Breast epithelium (tissue), 4 donors: ENCODE data around the gene TNFRSF11A. TPM values are rescaled to one million over a fixed set of nuclear protein-coding genes. Genes with fewer than 3 reads are reported as not detected.

Source experiments
- DNase-seq, 2 donors: peaks; one replicate each; pipeline ENCODE4 v3.0.0-alpha.2; 2019; ENCODE audit warnings: low spot score in 2 of 2
- H3K27ac ChIP-seq, 2 donors: fragments of 200-600 bp; sonication (generic) in 1 of 2; one replicate each; pipeline ENCODE4 v1.5.1; 2016 to 2019; ENCODE audit warnings: mild to moderate bottlenecking in 1 of 2
- H3K27me3 ChIP-seq, 2 donors: fragments of 200-600 bp; sonication (generic) in 1 of 2; one replicate each; pipeline versions ENCODE4 v1.5.1 to v1.6.0; 2017 to 2019; ENCODE audit warnings: control low read depth in 1 of 2, mild to moderate bottlenecking in 1 of 2
- H3K36me3 ChIP-seq: fragments of 200-600 bp; one replicate; pipeline ENCODE4 v1.5.1; 2019
- H3K4me1 ChIP-seq, 2 donors: fragments of 200-600 bp; sonication (generic); one replicate each; pipeline ENCODE4 v1.5.1; 2016 to 2019; ENCODE audit warnings: control low read depth in 1 of 2
- H3K4me3 ChIP-seq, 3 donors: fragments of 200-600 bp; sonication (generic); 1 replicate in 2 of 3; 2 replicates in 1 of 3; pipeline ENCODE4 v1.5.1; 2016 to 2019; ENCODE audit warnings: mild to moderate bottlenecking in 3 of 3, moderate library complexity in 2 of 3
- H3K9me3 ChIP-seq, 2 donors: fragments of 200-600 bp; sonication (generic) in 1 of 2; one replicate each; pipeline ENCODE4 v1.5.1; 2016 to 2019; ENCODE audit warnings: control low read depth in 1 of 2
- POLR2A ChIP-seq: fragments of 450-650 bp; IDR thresholded peaks from one replicate; pipeline ENCODE4 v1.6.1; 2016; ENCODE audit warnings: antibody characterized with exemption, mild to moderate bottlenecking, moderate library complexity
- POLR2AphosphoS5 ChIP-seq, 3 donors: sonication (generic); formaldehyde crosslinking; IDR thresholded peaks; one replicate each; pipeline ENCODE4 v1.6.1; 2017; ENCODE audit warnings: antibody characterized with exemption in 3 of 3
- intact Hi-C: fragments of 100-400 bp; cut with DNase I; formaldehyde crosslinking; loops from one replicate; pipeline ENCODE4 v1.15.1; 2023; ENCODE audit warnings: low total_unique reads
- total RNA-seq, 3 donors: library from RNA; depleted of rRNA; stranded (reverse); fragments of >200 nt; gene quantifications; one replicate each; pipeline ENCODE4 v1.1.0, GENCODE V29; 2016
- TF ChIP-seq, protein P1 (sequence below), 3 donors: fragments of 450-650 bp; IDR thresholded peaks; one replicate each; pipeline ENCODE4 v1.5.1; 2016 to 2017; ENCODE audit warnings: antibody characterized with exemption in 3 of 3, mild to moderate bottlenecking in 3 of 3, moderate library complexity in 3 of 3

TNFRSF11A gene
- total RNA-seq, 3 donors from 2014 or later, result 4.2 to 6.4 (median 4.6) TPM

DNA sequence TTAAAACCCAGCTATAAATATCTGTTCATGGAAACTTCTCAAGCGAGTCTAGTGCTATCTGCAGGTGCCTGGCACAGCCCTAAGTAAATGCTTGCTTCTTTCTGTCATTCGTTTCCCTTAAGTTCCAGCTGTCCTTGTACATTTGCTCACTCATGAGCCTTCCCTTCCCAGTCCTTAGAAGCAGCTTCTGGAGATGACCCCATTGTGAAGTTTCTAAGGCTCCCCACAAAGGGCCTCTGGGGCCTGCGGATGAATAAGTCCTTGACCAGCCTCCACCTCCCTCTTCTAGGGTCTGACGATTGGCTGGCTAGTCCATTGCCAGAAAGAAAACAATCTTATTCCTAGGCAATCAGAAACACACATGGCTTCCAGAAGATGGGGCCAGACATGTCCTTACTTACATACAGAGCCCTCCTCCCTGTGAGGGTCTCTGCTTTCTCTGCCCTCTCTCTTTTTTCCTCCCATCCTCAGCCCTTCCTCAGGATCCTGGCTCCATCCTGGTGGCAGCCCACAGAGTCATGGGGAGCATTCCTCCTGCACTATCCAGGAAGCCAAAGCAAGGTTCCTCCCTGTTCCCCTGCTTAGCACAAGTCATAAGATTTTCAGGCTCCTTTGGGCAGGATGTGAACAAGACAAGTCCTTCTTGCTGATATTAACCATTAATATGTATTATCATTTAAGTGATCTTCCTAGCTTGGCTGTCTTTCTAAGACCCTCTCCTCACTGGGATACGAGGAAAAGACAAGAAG, 87.3 kb downstream of the TNFRSF11A start:
- intact Hi-C loops, result no loop called here
- Histone ChIP-seq H3K27ac (no peak overlapping the region), H3K36me3 (no peaks in the 10 kb centered on the region), H3K4me1 (no peaks in the 10 kb centered on the region), H3K9me3 (no peaks in the 10 kb centered on the region), H3K27me3 (no peaks in the 10 kb centered on the region), H3K4me3 (no peak overlapping the region)
- DNase-seq, result no peak
- TF ChIP-seq POLR2A, result no peak
- no peak for TF ChIP-seq POLR2AphosphoS5 (IDR thresholded peaks at IDR 0.05)
- TF ChIP-seq, protein P1, sequence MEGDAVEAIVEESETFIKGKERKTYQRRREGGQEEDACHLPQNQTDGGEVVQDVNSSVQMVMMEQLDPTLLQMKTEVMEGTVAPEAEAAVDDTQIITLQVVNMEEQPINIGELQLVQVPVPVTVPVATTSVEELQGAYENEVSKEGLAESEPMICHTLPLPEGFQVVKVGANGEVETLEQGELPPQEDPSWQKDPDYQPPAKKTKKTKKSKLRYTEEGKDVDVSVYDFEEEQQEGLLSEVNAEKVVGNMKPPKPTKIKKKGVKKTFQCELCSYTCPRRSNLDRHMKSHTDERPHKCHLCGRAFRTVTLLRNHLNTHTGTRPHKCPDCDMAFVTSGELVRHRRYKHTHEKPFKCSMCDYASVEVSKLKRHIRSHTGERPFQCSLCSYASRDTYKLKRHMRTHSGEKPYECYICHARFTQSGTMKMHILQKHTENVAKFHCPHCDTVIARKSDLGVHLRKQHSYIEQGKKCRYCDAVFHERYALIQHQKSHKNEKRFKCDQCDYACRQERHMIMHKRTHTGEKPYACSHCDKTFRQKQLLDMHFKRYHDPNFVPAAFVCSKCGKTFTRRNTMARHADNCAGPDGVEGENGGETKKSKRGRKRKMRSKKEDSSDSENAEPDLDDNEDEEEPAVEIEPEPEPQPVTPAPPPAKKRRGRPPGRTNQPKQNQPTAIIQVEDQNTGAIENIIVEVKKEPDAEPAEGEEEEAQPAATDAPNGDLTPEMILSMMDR (IDR thresholded peaks at IDR 0.05), result no peak

DNA sequence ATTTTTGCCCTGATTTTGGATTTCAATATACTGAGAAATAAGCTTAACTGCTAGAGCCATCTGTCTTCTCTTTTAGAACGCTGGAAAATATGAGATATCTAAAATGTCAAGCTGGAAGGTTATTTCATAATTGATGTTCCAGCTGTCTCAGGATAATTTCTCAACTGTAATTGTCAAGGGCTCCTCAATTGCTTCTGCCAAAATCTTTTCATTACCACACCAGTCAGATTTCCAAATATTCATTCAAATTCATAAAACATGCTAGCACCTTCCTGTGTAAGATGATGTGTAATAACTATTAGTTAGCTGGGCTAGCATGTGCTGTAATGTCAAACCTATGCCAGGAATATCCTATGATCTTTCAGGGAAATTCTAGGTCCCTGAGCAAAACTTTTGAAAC, 88.1 kb downstream of the TNFRSF11A start:
- no peak overlapping the region for H3K27ac ChIP-seq
- H3K9me3 ChIP-seq, result no peaks in the 10 kb centered on the region
- TF ChIP-seq POLR2A (no peak), POLR2AphosphoS5 (IDR thresholded peaks at IDR 0.05) (no peak)
- TF ChIP-seq, protein P1 (IDR thresholded peaks at IDR 0.05), result no peak
- intact Hi-C loops, result no loop called here
- no peak overlapping the region for H3K4me3 ChIP-seq
- no peaks in the 10 kb centered on the region for H3K4me1 ChIP-seq
- H3K36me3 ChIP-seq, result no peaks in the 10 kb centered on the region
- no peaks in the 10 kb centered on the region for H3K27me3 ChIP-seq
- no peak for DNase-seq

- TF ChIP-seq POLR2A (no peak), POLR2AphosphoS5 (IDR thresholded peaks at IDR 0.05) (no peak)
- TF ChIP-seq, protein P1 (IDR thresholded peaks at IDR 0.05), result no peak
- no peaks in the 10 kb centered on the region for H3K4me1 ChIP-seq
- H3K27ac ChIP-seq, result no peak overlapping the region
- no peaks in the 10 kb centered on the region for H3K36me3 ChIP-seq
- H3K9me3 ChIP-seq, result no peaks in the 10 kb centered on the region
- intact Hi-C loops, result no loop called here
- no peaks in the 10 kb centered on the region for H3K27me3 ChIP-seq
- H3K4me3 ChIP-seq, result no peak overlapping the region
- no peak for DNase-seq
Observed at GRCh38 chr18:62418258-62418657, 93.1 kb downstream of the TNFRSF11A start.

- Histone ChIP-seq H3K9me3 (no peaks in the 10 kb centered on the region), H3K36me3 (no peaks in the 10 kb centered on the region), H3K4me1 (peaks cover 0 to 3% of the 10 kb centered on the region in 2 donors), H3K27me3 (no peaks in the 10 kb centered on the region), H3K27ac (peak overlapping the region; percentile 68 to 85), H3K4me3 (peak overlapping the region in 2 of 3 donors; percentile 26 to 37)
- no peak for DNase-seq
- TF ChIP-seq, protein P1 (IDR thresholded peaks at IDR 0.05), result no peak
- TF ChIP-seq POLR2AphosphoS5 (IDR thresholded peaks at IDR 0.05) (no peak), POLR2A (no peak)
- intact Hi-C loops, result no loop called here
Observed at GRCh38 chr18:62420151-62420512, 95.0 kb downstream of the TNFRSF11A start.

DNA sequence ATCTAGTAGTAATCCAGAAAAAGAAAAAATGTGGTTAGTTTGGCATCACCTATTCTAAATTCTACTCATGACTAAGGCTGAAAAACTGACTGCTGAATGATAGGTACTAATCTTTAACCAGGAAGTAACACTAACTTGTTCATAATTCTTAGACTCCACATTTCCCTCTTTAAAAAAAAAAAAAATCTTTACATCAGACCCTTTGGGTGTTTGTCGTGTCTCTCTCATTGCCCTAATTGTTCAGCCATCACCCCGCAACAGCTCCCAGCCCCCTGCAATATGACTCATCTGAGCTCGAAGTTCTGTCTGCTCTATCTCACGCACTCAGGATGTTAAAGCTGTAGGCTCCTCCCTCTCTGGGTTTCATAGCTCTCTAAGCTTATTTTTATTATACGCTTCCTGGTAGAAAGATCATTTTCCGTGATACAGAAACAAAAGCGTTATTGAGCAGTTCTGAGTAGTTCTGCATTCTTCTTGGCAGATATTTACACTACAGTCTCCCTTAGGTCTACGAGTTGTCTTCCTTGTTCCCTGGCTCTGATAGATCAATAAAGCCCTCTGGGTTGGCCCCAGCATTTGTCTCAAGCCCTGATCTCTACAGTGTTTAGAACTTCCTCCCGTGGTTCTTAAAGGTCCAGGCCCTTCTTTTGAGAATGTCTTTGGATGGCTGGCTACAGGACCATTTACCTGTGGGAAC, 95.6 kb downstream of the TNFRSF11A start:
- no peaks in the 10 kb centered on the region for H3K9me3 ChIP-seq

More for the DNA sequence above, 95.6 kb downstream of the TNFRSF11A start:
- no peaks in the 10 kb centered on the region for H3K36me3 ChIP-seq
- peaks cover 0 to 5% of the 10 kb centered on the region in 2 donors for H3K4me1 ChIP-seq
- peak in 1 of 2 donors; percentile 46 for DNase-seq
- H3K4me3 ChIP-seq, result peak overlapping the region in 2 of 3 donors; percentile 26 to 37
- intact Hi-C loops, result no loop called here
- H3K27me3 ChIP-seq, result no peaks in the 10 kb centered on the region
- peak overlapping the region; percentile 68 to 85 for H3K27ac ChIP-seq
- TF ChIP-seq POLR2AphosphoS5 (IDR thresholded peaks at IDR 0.05) (peak in 1 of 3 donors; percentile 34), POLR2A (no peak)
- TF ChIP-seq, protein P1 (IDR thresholded peaks at IDR 0.05), result no peak
